Epidermal melanocyte (primary cell): ENCODE results near the gene LIMCH1.
A peak's percentile ranks its signal among the peaks of the same experiment; 100 is the strongest.

Source experiments
- DNase-seq: peaks from one replicate; pipeline ENCODE4 v3.0.0; 2011; ENCODE audit warnings: low spot score; ENCODE audit not compliant: insufficient read length

The LIMCH1 gene

DNA sequence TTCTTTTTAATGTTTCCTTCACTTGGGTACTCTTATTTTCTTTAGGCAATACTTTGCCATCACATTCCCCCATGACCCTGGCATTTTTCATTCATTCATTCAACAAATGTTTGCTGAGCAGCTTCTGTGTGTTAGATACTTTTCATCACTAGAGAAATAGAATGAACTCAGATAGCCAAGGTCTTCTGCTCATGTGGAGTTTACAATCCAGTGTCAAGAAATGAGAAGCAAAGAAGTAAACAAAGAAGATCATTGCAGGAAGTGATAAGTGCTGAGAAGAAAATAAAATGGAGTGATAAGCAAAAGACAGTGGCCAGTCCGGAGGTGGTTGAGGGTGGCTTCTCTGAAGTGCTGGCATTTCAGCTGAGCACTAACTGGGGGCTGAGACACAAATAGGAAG lies 63.1 kb downstream of the LIMCH1 start:
- no peak for DNase-seq

DNA sequence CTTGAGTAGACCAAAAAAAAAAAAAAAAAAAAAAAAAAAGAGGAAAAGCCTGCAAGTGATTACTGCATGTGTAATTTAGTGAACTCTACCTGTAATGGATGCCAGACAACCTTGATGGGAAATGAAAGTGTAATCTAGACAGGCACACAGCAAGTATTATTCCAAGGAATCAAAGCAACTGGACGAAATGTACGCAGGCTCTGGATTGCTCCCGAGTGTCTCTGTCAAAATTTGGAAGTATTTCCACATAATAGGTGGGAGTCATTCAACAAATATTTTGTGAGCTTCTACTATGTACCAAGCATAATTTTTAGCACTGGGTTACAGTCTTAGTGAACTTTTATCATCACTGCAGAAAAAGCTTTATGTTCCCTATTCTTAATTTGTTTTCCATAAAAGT lies 64.2 kb downstream of the LIMCH1 start:
- no peak for DNase-seq

DNA sequence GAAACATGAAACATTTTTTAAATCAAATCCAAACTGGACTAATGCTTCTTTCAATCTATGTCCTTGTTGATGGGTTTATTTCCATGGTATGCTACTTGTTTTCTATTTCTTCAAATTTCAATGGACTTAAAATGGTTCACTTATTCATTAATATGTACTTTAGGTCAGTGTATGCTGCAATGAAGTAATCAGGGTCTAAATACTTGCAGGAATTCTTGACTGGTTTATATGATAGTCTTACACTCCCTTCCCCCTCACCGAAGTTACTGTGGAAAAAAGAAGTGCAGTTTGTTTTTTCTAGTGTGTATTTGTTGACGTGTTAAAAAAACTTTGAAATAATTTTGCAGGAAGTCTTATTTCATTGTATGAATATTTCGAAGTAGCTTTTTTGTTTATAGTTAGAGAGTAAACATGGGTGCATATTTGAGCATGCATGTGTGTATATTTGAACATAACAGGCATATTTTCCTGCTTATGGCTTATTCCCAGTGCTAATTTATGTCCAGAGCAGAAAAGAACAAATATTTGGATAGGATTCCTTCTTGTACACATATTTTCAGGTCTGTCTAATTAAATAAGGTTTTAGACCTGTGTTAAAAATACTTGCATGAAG lies 65.0 kb downstream of the LIMCH1 start:
- no peak for DNase-seq

DNA sequence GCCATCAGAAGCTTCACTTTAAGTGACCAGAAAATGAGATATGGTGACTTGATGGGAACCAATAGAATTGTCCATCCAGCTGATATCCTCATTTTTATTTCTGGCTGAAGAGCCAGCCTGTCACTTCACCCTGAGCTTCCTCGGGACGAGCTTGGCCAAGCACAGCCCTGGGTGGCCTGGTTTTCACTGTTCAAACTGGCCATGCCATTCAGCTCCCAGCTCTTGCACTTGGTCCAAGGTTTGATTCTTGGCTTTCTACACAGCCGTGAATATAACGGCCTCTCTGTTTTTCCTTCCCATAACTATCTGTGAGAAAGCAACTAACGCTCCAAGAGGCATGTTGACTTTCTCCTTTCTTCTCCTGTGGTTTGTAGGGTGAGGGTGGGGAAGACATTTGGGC lies 71.9 kb downstream of the LIMCH1 start:
- no peak for DNase-seq

DNA sequence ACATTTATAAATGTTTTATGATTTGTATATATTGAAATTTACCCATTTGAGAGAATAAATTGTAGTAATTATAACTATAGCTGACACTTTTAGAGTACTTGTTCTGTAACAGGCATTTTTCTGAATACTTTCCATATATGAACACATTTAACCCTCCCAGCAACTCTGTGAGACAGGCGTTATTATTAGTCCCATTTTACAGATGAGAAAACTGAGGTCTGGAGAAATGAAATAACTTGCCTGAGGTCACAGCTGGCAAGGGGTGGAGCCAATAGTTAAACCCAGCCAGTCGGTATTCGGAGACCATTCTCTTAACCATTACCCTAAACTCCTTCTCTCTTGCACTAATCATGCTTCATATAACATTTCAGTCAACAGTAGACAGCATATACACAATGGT lies 72.5 kb downstream of the LIMCH1 start:
- no peak for DNase-seq

DNA sequence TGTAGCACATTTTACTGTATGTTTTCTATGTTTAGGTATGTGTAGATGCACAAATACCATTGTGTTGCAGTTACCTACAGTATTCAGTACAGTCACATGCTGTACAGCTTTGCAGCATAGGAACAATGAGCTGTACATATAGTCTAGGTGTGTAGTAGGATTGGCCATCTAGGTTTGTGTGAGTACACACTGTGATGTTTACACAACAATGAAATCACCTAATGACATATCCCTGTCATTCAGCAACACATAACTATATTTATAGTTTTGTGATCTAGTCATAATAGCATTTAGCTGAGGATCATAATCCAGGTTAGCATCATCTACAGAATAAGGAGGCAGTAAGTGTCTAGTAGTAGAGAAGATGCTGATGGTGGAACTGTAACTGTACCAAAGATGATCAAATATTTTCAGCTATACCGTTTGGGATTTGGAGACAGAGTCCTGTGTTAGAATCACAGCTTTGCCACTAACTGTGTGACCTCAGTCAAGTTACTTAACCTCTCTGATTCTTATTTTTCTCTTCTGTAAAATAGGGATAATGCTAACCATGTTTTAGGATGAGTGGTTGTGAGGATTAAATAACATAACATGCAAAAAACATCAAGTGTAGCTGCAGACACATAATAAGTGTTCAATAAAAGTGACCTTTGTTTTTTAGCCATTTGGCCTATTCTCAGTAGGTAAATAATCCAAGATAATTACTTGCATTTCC lies 73.3 kb downstream of the LIMCH1 start:
- DNase-seq = no peak

DNA sequence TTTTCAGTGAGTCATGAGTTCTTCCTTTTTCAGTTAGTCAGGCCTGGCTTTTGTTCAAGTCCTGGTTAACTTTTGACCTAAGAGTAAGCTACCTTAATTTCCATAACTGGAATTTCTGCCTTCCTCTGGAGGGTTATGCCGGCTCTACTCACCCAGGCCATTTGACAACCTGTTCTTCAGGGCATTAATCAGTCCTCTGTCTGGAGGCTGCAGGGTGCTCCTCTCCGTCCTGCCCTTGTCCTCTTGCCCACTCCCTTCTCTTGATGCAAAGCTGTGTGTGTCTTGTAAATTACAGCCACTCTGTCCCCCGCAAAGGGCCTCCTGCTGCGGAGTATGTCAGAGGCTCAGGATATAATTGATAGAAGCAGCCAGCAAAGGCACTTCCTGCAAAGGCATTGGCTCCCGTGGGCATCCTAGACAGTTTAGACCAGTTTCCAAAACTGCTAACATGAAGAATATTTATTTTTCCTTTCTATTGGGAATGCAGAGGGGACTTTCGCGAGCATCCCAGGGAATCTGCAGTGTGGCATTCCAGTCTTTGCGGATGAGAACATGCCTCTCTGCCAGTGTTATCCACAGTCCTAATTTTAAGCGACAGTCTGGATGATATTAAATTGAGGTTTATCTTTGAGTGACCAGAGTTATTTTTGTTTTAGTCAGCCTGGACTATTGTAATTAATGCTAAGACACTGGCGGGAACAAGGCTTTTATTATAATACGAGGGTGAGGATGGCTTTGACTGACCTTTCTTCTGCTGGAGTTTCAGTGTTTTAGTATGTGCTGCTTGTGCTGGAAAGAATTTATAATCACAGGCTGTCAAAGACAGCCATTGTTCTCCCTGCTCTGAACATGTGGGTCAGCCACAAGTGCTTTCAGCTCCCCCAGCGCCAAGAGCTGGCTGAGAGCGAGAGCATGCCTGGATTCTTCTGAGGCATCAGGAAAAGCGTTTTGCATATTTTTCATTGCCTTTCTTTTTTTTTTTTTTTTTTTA lies 74.2 kb downstream of the LIMCH1 start:
- peak; percentile 84 for DNase-seq

DNA sequence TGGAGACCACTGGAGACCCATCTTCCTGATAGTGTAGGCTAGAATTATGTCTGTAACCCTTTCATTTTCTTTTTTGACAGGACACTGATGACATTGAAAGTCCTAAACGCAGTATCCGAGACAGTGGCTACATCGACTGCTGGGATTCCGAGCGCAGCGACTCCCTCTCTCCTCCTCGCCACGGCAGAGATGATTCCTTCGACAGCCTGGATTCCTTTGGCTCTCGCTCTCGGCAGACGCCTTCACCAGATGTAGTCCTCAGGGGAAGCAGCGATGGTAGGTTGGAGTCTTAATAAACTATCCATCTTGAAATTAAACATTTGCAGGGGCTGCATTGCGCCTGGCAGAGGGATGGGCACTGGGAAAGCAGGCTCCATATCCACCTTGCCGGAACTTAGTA lies 75.4 kb downstream of the LIMCH1 start:
- DNase-seq = no peak

DNA sequence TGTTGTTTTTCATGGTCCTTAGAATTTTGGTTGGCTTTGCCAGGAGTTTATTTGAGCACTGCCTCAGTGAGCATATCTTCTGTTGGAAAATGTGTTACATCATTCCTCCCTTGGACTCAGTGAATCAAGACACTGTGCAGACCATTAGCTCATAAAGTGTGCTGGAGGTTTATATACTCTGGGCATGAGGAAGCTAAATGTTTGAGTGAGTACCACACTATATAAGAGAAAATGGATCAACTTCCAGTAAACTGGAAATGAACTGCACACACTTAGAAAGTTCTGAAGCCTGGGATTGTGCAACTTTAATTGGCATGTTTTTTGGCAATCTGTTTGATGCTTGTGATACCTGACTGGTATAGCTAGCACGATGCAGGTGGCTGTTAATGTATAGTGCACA lies 75.9 kb downstream of the LIMCH1 start:
- no peak for DNase-seq

DNA sequence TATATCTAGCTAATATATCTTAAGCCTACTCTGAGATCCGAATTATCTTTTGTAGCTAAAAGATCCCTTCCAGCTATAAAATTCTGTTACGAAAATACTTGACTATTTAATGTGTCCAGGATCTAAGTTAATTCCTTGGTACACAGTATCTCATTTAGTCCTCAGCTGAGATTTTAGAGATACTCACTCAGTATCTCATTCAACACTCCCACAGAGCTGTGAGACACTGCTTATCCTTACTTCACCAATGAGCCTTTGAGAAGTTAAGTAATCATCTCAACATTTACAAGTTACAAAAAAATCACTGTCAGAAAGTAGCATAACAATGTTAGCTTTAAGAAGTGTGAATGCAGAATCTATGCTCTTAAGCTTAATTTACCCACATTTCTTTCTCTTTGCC lies 76.6 kb downstream of the LIMCH1 start:
- DNase-seq = no peak

DNA sequence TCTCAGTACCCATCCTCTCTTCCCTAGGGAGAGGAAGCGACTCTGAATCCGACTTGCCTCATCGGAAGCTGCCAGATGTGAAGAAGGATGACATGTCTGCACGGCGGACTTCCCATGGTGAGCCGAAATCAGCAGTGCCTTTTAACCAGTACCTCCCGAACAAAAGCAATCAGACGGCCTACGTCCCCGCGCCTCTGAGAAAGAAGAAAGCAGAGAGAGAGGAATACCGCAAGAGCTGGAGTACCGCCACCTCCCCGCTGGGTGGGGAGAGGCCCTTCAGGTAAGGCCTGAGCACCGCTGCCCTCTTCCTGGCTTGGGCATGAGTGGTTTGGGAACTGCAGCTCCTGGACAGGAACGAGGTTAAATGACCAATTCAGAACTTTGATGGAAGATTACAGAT lies 81.2 kb downstream of the LIMCH1 start:
- DNase-seq = no peak

DNA sequence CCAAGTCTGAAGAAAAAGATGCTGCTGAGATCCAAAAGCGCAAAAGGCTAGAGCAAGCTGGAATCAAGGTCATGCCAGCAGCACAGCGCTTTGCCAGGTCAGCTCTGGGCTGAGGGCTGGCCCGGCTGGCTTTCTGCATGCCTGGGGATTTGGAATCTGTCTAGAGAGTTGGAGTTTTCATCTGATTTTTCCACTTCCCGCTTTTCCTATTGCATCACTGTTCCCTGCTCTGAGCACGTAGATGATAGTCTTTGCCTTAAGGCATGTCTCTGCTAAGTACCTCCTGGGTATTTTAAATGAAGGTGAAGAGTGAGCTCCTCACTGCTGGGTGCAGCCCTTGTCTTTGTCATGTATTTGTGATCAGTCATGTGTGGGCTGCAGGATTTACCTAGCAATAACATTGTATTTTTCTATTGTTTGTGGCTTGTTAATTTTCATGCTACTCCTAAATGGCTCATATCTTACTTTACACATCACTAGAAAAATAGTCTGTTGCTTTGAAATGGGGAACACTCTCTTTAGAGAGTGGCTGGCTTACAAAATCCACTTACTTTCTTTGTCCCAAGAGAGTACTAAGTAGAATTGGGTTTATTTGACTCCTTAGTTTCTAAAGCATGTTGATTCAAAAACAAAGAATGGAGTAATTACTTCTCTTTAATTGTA lies 82.8 kb downstream of the LIMCH1 start:
- DNase-seq = no peak

DNA sequence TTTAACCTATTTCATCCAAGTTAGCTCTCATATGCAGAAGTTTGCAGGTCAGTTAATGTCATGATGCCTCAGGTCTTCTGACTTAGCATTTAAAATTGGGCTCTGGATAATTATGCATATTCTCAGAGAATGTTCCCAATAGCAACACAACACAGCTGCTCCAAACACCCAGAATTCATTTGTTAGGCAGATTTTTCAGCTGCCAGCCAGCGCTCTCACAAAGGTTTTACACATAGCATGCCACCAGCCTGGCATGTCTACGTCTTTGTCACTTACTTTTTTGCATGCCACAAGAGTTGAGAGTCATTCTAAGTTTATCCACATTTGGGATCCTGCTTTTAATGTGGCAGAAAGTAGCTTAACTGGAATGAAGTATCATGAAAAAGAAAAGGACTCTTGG lies 84.8 kb downstream of the LIMCH1 start:
- DNase-seq = no peak

DNA sequence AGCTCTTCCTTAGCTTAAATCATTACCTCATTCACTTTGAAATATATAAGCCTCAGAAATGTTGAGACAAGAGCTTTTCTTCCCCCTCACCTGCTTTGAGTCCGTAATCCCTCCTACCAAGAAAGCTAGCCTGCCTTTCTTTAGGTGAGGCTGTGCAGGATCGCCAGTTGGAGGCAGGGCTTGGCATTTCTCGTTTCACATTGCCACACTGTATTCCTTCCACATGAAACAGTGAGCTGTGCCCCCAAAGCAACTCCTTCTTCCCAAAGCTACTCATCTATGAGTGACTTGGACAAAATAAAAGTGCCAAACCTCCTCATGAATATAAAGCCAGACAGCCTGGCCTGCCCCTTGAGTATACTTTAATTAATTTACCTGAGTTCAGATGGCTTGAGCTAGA lies 86.8 kb downstream of the LIMCH1 start:
- no peak for DNase-seq

DNA sequence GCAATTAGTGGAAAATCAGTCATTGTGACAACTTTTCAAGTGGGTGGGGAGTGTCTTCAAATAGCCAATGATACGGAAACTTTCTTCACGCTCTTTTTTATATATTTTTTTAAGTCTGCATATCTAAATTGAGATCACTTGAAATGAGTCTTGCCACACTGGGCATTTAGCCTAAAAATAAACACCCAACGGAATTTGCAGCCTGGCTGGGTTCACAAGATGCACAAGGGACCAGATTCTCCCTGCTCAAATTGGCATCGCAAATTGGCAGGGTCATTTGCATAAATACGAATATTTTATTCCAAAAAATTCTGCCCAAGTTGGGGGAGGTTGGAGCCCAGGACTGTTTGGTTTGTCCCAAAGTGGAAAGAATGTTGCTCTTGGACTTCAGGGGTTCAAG lies 87.6 kb downstream of the LIMCH1 start:
- no peak for DNase-seq

DNA sequence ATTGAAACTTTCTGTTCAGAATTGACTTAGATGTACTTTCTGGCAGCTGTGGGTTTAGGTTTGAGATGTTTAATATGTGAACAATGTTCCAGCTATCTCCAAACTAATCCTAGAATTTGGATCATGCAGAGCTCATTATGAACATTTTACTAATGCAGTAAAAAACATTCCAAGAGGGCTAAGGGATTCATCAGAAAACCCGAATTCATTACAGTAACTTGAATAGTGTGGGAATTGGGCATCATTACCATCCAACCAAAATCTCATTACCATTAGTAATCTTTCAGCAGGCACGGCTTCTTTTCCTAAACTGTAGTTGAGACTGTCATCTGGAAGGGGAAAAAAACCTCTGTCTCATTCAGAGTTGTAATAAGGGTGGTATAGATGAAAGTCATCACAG lies 91.0 kb downstream of the LIMCH1 start:
- no peak for DNase-seq

DNA sequence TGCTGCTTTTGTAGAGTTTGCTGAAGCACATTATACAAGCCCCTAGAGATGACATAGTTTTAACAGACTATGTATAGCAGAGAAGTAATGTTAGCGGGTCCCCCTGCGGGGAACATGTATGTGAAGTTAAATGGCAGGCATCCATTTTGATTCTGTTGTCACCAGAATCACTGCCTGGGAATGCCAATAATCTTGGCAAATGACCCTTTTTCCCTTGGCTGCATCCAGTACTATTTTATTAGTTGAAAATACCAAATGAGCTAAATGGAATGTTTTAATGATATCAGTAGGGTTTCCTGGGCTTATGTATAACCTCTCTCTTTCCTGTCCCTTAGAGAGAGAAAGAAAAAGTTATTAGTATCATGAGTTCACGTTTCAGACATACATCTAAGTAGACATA lies 93.6 kb downstream of the LIMCH1 start:
- DNase-seq = no peak

DNA sequence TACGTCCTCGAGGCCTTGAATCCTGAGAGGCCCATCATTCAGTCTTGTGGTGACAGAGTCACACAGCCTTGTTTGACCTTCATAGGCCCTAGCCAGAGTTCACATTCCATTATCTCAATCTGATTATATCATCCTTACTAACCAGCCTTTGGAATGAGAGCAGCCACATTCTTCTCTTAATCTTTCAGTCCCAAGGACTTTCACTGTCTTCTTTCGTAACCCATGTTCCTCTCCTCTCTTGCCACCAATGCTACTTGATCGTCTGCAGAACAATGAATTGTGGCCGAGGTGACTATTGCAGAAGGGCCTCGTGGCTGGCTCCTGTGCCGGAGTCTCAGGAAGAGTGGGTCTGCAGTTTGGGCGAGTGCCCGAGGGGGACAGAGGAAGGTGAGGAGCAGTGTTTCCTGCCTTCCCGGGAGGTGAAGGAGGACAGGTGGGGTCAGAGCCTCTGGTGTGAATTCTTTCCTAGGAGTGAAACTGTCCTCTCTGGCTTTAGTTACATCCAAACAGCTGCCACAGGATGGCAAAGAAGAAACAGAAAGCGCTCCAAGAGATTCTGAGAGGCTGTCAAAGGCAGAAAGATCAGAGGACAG lies 94.6 kb downstream of the LIMCH1 start:
- DNase-seq = no peak

DNA sequence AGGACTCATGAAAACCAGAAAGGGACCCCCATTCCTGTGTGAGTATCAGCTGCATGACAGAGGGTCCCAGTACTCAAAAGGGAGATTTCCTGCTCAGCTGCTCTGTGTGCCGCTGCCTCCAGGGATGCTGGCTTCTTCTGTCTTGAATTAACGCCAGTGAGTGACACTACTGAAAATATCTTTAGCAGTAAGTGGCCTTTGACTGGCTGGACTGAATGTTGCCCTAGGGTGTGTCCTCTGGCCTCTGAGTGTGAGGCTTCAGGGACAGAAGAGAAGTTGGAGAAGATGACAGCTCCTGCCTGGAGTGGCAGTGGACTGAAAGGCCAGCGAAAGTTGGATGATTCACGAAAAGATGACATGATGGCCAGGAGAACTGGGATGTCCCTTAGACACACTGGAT lies 95.4 kb downstream of the LIMCH1 start:
- no peak for DNase-seq

DNA sequence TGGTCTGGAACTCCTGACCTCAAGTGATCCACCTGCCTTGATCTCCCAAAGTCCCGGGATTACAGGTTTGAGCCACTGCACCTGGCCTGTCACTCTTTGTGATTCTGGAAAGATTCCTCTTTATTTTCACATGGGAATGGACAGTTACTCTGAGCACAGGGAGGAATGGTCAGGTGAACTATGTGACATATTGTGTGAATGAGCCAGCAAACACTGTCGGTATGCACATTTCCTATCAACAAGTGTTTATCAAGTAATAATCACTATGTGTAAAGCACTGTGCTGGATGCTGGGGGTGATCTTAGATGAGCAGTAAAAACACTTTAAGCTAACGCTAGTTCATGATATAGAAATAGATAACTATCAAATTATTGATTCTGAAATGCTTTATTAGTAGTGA lies 97.5 kb downstream of the LIMCH1 start:
- DNase-seq = no peak

DNA sequence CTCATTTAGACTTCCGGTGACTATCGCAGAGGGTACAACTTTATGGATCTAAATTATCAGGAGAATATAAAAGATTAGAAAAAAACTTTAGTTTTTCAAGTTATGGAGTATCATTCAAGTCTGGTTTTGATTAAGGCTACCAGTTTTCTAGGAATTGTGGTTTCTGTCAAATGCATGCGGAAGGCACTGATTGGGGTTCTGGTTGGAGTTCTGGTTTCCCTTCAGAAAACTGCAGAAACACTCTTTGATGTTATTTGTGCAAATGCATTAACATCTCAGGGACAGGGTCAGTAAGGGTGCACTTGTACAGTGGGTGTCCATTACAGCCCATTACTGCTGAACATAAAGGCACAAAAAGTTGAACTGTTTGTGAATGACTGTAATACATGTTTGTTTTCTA lies 100.2 kb downstream of the LIMCH1 start:
- DNase-seq = no peak
